ENCODE measurements around the gene NCK2. TPM values are rescaled to one million over a fixed set of nuclear protein-coding genes. Genes with fewer than 3 reads are reported as not detected.
A peak's percentile ranks its signal among the peaks of the same experiment; 100 is the strongest.

The NCK2 gene
- total RNA-seq, 1 experiment from 2014 or later, result 89.7 TPM

DNA sequence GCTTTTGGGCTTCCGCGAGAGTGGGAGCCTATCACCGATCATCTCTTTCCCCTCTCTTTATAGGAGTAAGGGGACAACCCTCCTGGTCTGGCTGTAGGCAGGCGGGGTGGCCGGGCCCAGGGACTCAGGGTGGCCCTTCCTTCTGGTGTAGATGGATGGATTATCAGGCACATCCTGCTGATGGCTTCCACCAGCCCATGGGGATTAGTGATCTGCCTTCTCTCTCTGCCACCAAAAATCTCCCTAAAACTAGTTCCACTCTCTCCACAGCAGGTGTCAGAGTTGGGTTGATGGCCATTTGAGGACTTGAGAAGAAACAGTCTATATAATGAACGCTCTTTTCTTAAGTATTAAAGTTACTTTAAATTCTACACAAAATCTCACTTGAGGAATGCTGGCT is 37.4 kb downstream of the NCK2 start:
- DNase-seq (ENCODE audit: low read depth, low spot score), result no peak
- in situ Hi-C loops (cut with HindIII; ENCODE audit: low pct_unique_long_range_greater_than_20kb, low sequenced_read_pairs), result no loop called here

DNA sequence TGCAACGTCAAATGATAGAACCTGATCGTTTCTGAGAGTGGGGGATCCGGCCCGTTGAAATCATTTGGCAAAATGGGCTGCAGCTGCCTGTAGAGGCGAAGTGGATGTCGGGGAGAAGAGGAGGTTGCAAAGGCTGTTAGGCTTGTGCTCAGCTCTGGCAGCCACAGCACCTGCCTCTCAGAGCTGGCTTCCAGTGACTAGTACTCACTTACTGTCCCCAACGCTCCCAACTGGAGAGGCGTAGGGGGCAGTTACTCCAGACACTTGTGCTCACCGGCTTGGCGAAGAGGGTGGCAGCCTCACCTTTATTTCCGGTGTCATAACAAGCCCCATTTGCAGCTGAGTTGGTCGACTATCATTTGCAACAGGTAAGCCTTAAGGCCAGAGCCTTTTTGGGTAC is 37.9 kb downstream of the NCK2 start:
- in situ Hi-C loops (cut with HindIII; ENCODE audit: low pct_unique_long_range_greater_than_20kb, low sequenced_read_pairs), result no loop called here
- no peak for DNase-seq (ENCODE audit: low read depth, low spot score)

DNA sequence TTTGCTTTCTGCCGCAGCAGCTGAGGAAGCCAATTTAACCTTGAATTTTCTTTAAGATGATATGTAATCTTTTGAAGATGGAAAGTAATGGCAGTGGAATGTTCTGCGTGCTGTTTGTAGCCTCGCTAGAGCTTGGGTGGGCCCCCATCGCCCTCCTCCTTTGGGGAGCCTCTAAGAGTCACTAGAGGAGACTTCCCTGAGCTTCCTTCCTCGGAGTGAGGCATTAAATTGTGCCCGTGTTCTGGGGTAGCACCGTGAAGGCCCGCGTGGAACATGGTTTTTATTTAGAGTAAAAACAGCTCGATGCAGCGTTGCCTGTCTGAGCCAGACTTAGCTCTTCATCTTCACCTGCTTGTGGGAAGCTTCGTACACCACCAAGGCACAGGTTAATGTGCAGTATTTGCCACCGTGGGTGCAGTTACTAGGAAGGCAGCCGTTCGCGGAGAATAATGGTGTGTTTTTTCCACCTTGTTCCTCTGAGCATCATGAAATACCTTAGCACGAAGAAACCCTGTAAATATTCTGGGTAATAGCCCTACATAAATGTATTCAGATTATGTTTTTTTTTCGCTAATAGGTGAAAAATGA is 38.5 kb downstream of the NCK2 start:
- in situ Hi-C loops (cut with HindIII; ENCODE audit: low pct_unique_long_range_greater_than_20kb, low sequenced_read_pairs), result no loop called here

DNA sequence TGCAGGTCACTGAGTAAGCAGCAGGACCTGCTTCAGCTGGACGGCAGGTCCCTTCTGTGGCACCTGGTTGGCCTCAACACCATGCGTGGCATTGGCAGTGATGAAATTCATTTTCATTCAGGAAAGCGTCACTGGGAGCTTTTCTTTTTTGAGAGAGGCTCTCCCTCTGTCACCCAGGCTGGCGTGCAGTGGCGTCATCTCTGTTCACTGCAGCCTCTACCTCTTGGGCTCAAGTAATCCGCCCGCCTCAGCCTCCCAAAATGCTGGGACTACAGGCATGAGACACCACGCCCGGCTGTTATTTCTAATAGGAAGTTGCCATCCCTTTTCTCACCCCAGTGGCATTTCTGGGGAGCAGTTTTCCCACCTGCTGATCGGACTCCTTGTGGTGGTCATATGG is 39.3 kb downstream of the NCK2 start:
- DNase-seq (ENCODE audit: low read depth, low spot score), result no peak
- in situ Hi-C loops (cut with HindIII; ENCODE audit: low pct_unique_long_range_greater_than_20kb, low sequenced_read_pairs), result no loop called here

More for the DNA sequence above, 38.5 kb downstream of the NCK2 start:
- no peak for DNase-seq (ENCODE audit: low read depth, low spot score)

DNA sequence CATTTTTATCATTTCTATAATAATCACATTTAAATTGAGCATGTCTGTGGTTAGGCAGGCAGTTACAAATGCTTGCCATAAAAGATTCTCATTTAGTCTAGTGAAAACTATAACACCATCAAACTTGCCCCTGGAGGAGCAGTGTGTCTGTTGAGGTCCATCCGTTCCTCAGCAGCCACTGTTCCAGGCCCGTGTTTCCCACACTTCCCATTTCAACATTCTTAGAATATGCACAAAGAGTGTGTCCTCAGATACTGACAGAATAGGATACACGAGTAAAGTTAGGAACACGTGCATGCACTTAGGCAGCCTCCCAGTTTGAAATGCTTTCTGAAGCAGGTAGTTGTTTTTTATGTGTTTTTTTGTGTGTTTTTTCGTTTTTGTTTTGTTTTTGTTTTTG is 39.9 kb downstream of the NCK2 start:
- in situ Hi-C loops (cut with HindIII; ENCODE audit: low pct_unique_long_range_greater_than_20kb, low sequenced_read_pairs), result no loop called here

DNA sequence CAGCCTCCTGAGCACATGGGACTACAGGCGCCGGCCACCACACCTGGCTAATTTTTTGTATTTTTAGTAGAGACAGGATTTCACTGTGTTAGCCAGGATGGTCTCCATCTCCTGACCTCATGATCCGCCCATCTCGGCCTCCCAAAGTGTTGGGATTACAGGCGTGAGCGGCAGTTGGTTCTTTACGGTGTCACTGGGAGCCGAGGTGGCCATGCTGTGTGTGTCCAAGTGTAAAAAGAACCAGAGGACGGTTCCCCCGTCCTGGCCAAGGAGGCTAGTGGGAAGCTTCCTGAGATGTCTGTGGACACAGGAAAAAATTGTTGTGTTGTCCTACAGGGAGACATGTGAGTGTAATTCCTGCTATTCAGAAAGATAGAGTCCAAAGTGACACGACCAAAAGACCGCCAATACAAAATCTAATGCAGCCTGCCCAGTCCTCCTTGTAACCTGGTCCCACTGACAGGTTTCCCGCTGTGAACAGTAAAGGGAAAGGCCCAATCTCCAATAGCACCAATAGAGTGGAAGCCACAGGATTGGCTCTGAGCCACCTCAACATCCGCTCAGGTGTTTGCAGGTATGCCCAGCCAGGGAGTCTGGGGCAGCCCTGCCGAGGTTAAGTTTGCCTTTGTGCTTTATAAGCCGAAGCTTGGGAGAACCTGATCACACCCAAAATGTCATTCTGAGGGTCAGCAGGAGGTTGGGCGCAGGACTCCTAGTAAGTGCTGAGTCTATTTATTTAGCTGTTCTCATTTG is 40.6 kb downstream of the NCK2 start:
- in situ Hi-C loops (cut with HindIII; ENCODE audit: low pct_unique_long_range_greater_than_20kb, low sequenced_read_pairs), result no loop called here
- DNase-seq (ENCODE audit: low read depth, low spot score), result no peak

More for the DNA sequence above, 39.9 kb downstream of the NCK2 start:
- no peak for DNase-seq (ENCODE audit: low read depth, low spot score)

DNA sequence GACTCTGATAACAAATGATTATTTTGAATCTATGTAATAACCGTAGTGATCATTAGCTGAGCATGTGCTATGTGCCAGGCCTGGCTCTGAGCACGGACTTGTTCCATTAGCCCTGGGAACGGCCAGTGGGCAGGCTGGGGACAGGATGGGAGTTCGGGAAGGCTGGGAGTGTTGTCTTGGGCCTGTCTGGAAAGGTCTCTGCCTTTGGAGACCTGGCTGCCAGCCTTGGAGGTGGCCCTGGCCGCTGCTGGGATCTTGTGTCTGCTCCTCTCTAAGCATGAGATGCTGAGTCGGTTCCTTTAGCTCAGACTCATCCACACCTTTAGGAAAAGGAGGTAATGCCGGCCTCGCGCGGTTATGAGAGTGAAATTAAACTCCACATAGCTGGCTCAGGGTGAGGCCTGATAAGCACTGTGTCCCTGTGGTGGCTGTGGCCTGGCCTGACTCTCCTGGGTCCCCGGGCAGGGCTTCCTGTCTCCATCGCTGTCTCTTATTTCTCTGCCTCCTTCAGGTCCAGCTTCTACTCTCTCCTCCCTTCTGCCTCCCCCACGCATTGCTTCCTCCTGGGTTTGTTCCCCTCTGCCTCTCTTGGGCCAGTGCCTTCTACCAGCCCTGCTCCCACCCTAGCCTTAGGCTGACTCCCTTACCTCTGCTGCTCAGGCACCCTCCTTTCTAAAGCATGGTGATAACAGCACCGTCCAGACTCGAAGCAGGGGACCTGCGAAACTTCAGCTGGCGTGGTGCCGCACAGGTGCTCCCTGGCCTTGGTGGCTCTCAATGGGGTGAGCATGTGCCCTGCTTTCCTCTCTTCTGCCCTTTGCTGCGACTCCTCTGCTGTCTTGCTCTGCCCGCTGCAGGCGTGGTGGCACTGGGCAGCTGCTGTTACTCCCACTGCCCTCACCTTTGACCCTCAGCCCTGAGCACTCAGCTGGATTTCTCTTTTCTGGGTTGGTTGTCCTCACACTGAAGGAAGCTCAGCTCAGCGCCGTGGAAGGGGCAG is 41.8 kb downstream of the NCK2 start:
- DNase-seq (ENCODE audit: low read depth, low spot score), result no peak
- in situ Hi-C loops (cut with HindIII; ENCODE audit: low pct_unique_long_range_greater_than_20kb, low sequenced_read_pairs), result no loop called here

DNA sequence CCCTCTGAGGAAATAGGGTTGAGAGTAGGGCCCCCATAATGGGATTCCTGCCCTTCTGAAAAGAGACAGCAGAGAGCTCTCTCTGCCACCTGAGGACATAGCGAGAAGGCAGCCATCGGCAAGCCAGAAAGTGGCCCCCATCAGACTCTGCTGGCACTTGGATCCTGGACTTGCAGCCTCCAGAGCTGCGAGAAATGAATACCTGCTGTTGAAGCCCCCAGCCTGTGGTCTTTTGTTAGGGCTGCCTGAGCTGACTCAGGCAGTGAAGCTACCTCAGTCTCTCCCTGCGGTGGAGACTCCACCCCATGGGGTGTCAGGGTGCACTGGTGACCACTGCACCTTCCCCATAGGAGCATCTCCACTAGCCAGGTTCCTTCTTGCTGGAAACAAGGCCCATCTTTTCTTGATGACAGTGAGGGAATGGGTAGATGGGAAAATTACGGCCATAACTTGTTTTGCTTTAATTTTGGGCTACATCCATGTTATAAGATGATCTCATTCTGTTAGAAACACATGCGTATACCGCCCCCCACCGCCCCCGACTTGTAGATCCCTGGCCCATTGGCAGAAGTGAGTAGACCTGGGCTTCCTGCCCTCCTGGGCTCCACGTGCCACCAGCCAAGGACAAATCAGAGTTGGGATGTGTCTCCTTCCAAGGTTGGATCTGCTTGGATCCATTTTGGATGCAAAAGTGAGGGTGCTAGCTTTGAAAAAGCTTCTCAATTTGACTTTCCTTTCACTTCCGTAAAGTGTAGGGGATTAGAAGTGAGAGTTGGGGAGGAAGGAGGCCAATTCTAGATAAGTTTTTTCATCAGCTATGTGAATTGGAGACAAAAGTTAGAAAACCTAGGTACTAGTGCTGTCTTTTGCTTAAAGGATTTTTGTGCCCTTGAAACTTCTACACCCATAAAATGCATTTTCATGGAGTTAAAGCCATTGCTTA is 42.9 kb downstream of the NCK2 start:
- in situ Hi-C loops (cut with HindIII; ENCODE audit: low pct_unique_long_range_greater_than_20kb, low sequenced_read_pairs), result no loop called here
- no peak for DNase-seq (ENCODE audit: low read depth, low spot score)

DNA sequence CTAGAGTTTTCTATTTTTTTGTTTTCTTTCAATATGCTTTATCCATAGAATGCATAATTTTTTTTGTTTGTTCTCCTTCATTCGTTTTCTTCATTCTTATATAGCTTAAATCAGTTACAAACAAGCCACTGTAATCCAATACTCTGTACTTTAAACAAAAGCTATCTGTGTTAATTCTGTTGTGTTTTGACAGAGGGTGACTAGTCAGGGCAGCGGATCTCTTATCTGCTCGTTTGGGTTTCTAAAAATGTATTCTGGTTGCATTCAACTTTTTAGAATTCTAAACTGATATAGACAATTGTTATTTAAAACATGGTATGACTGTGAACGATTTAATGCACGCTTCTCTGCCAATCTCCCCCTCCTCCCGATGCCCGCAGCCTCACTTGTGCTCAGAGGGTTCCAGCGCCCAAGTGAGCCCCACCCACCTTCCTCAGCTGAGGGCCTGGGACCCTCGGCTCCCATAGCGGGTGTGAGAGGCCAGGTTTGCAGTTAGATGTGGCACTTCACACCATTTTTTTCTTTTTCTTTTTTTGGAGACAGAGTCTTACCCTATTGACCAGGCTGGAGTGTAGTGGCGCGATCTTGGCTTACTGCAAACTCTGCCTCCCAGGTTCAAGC is 44.1 kb downstream of the NCK2 start:
- DNase-seq (ENCODE audit: low read depth, low spot score), result no peak
- in situ Hi-C loops (cut with HindIII; ENCODE audit: low pct_unique_long_range_greater_than_20kb, low sequenced_read_pairs), result no loop called here

DNA sequence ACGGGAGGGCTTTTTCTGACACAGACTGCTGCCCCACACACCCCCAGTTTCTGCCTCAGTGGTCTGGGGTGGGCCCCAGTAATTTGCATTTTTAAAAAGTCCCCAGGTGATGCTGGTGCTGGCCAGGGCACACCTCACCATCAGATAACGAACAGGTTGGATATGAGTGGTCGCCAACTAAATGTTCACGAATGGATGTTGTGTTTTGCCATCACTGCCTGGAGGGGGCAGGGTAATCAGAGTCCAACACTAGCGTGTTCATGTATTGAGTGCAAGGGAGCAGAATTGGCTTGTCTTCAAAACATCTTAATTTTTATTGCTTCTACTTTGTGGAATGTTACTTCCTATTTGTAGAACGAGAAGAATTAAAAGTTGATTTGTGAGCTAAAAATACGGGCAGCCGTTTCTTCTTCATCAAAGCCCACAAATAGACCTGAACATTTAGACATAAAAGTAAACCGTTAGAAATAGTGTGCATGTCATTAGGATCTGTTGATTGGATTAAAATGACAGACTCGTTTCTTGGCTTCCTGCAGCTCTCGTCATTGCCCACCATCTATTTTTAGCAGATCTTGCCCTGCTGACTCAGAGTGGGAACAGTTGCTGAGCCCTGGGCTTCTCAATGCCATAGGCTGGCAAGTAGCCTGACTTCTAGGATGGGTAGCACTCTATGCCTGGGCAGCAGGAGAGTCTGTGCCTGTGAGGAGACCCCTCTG is 45.2 kb downstream of the NCK2 start:
- peak; percentile 13 for DNase-seq (ENCODE audit: low read depth, low spot score)
- in situ Hi-C loops (cut with HindIII; ENCODE audit: low pct_unique_long_range_greater_than_20kb, low sequenced_read_pairs), result no loop called here

DNA sequence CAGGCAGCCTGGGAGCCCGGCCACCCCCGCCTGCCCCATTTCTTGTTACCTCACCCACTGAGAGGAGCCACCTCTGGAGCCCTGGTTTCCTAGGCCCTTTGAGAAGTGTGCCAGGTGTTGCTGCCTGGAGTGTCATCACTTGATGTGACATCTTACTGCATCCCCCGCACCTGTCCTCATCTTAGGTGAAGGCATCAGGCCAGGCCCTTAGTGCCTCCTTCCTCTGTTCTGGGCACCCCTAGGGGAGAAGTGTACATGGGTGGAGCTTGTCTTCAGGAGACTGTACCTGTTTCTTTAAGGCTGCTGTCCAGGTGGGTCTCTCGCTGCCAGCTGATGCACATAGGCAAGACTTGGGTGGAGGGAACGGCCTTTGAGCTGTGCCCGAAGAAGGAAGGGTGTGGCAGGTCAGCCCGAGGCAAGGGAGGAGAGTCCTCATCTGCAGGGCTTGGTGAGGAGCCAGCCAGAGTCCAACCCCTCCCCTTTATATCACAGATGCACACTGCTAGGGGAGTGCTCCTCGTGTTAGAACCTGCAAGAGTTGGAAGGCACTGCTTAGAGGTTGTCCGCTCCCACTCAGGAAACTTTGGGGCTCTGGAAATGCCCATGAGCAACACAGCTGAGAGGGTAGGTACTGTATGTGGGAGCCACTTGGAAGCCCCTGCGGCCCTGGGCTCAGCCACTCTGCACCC is 45.9 kb downstream of the NCK2 start:
- DNase-seq (ENCODE audit: low read depth, low spot score), result no peak
- in situ Hi-C loops (cut with HindIII; ENCODE audit: low pct_unique_long_range_greater_than_20kb, low sequenced_read_pairs), result no loop called here

DNA sequence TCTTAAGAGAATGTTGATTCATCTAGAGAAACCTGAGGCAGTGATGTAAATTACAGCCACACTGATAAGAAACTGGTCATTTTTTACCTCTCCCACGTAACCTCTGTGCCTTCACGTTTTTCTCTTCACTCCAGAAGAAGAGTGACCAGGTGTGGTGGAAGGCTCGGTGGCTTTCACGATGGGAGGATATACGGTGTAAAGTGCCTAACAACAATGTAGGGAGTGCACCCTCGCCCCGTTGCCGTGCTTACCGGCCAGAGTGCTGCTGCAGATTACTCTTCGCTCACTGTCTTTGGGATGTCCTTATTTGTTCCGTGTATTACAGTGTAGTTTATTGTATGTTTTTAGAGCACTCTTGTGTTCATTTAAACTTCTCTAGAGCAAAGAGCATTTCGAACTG is 46.5 kb downstream of the NCK2 start:
- in situ Hi-C loops (cut with HindIII; ENCODE audit: low pct_unique_long_range_greater_than_20kb, low sequenced_read_pairs), result no loop called here
- no peak for DNase-seq (ENCODE audit: low read depth, low spot score)

DNA sequence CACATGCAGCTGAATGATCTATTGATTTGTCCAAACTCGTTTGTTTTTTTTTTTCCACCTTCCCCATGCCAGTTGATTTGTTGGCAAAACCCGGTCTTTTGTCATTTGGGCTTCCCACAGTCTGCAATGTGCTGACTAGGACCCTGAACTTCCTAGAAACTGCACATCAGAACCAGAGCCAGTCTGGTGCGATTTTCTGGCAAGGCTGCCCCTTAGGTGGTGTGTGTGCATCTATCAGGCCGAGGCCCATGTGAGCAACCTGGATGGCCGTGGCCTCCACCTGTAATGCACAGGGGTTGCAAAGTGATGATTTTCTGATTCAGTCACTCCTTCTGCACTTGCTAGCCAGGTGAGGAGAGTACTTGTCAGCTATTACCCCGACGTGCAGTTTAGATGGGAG is 47.8 kb downstream of the NCK2 start:
- no peak for DNase-seq (ENCODE audit: low read depth, low spot score)
- in situ Hi-C loops (cut with HindIII; ENCODE audit: low pct_unique_long_range_greater_than_20kb, low sequenced_read_pairs), result no loop called here

DNA sequence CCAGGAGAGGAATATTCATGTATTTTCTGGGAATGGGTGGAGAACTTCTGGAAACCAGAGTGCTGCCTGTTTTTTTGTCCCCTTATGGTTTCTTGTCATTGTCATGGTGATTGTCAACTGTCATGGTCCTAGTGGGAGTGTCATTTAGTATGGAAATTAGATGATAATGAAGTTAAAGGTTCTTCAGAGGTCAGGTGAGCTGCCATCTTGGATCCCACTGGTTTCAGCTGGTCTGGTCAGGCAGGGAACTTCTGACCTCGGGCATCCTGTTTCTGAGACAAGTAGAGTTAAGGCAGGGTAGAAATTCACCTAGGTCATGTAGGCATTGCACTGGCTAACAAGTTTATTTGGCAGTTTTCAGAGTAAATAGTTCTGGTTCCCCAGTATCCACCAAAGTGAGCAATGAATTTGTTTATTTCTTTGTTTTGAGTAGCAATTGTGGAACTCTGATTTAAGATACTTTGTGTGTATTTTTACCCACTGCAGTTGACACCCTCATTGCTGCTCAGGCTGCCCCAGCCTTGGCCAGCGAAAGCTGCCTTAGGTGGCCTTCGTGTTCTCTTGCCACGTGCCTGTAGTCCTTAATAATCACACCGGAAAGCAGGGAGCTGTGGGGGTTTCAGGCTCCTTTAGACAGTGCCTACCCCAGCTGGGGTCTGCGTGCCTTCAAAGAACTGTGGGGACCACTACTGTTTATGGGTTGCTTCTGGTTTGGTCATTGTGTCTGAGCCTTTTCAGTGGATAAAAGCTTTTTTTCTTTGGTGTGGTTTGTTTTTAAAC is 48.7 kb downstream of the NCK2 start:
- in situ Hi-C loops (cut with HindIII; ENCODE audit: low pct_unique_long_range_greater_than_20kb, low sequenced_read_pairs), result no loop called here
- no peak for DNase-seq (ENCODE audit: low read depth, low spot score)

DNA sequence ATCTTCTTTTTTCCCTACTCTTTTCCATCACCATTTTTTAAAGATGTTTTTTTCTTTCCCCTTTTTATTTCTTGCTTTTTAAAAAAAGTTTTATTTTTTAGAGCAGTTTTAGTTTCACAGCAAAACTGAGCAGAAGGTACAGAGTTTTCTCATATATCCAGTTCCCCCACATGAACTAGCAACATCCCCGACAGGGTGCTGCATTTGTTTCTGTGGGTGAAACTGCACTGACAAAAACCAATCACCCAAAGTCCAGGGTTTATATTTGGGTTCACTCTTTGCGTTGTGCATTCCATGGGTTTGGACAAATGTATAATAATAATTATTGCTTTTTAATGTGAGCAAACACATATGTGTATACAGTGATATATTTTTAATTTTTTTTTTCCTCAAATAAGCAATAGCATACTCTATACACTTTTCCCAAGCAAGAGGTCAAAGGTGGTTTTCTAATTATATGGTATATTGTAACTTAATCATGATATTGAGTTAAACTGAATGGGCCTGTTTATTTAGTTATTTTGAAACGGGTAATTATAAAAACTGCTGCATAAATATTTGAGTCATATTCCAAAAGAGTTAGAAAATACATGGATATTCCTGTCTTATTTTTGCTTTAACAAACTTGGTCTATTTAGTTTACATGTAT is 50.3 kb downstream of the NCK2 start:
- in situ Hi-C loops (cut with HindIII; ENCODE audit: low pct_unique_long_range_greater_than_20kb, low sequenced_read_pairs), result no loop called here
- DNase-seq (ENCODE audit: low read depth, low spot score), result no peak
